Stimulated activated CD4-positive, alpha-beta T cell treated with anti-CD3 and anti-CD28 coated beads, TNF-alpha, amount 100 ng/mL, for 4 hours (primary cell): ENCODE data around the gene B4GALNT3.

Experiments
- DNase-seq, 3 experiments: peaks; one replicate each; pipeline ENCODE4 v3.0.0-alpha.2; 2020; ENCODE audit warnings: low read depth in 3 of 3

B4GALNT3 gene

GRCh38 chr12:559208-559905 is 99.6 kb downstream of the B4GALNT3 start:
- DNase-seq, result no peak

GRCh38 chr12:559906-560455 is 100.2 kb downstream of the B4GALNT3 start:
- DNase-seq, result no peak

GRCh38 chr12:560691-561390 is 101.1 kb downstream of the B4GALNT3 start:
- DNase-seq, result no peak

- DNase-seq, result no peak
Measured at GRCh38 chr12:561391-561705, 101.6 kb downstream of the B4GALNT3 start.

GRCh38 chr12:561908-562593 is 102.3 kb downstream of the B4GALNT3 start:
- DNase-seq, result no peak

GRCh38 chr12:562634-563033 is 102.9 kb downstream of the B4GALNT3 start:
- no peak for DNase-seq

GRCh38 chr12:563250-563781 is 103.6 kb downstream of the B4GALNT3 start:
- DNase-seq, result peak in 1 of 3 experiments; percentile 40

- DNase-seq, result no peak
Measured at GRCh38 chr12:563787-564298, 104.1 kb downstream of the B4GALNT3 start.

GRCh38 chr12:565161-565560 is 105.4 kb downstream of the B4GALNT3 start:
- no peak for DNase-seq

- no peak for DNase-seq
Measured at GRCh38 chr12:565589-566105, 105.9 kb downstream of the B4GALNT3 start.

GRCh38 chr12:568486-568885 is 108.7 kb downstream of the B4GALNT3 start:
- no peak for DNase-seq

- DNase-seq, result no peak
Measured at GRCh38 chr12:569091-569676, 109.4 kb downstream of the B4GALNT3 start.

- DNase-seq, result peak; percentile 72 to 83 (median 76)
Measured at GRCh38 chr12:569803-570434, 110.2 kb downstream of the B4GALNT3 start.

GRCh38 chr12:570435-570920 is 110.7 kb downstream of the B4GALNT3 start:
- no peak for DNase-seq

- DNase-seq, result no peak
Measured at GRCh38 chr12:570921-571794, 111.4 kb downstream of the B4GALNT3 start.

- DNase-seq, result no peak
Measured at GRCh38 chr12:571795-572531, 112.2 kb downstream of the B4GALNT3 start.

- DNase-seq, result no peak
Measured at GRCh38 chr12:572532-572899, 112.8 kb downstream of the B4GALNT3 start.

- DNase-seq, result no peak
Measured at GRCh38 chr12:573232-573631, 113.5 kb downstream of the B4GALNT3 start.

- DNase-seq, result no peak
Measured at GRCh38 chr12:574475-575128, 114.9 kb downstream of the B4GALNT3 start.
